ENCODE measurements around the gene MAP4K3.

Gene MAP4K3

GRCh38 chr2:39479053-39479670, 42.1 kb upstream of the MAP4K3 start:
- TF ChIP-seq ZNF70 (CRISPR knock-in tag; IDR thresholded peaks at IDR 0.05) (no peak), ZFP3 (CRISPR knock-in tag; IDR thresholded peaks at IDR 0.05) (no peak), BACH2 (CRISPR knock-in tag; IDR thresholded peaks at IDR 0.05; ENCODE audit: borderline replicate concordance) (no peak), TSHZ2 (CRISPR knock-in tag; IDR thresholded peaks at IDR 0.05) (no peak), ISL1 (CRISPR knock-in tag; IDR thresholded peaks at IDR 0.05) (no peak), SNAI2 (CRISPR knock-in tag; IDR thresholded peaks at IDR 0.05) (no peak), ARNTL (CRISPR knock-in tag; IDR thresholded peaks at IDR 0.05; ENCODE audit: borderline replicate concordance, low read depth) (no peak), CREB5 (CRISPR knock-in tag; IDR thresholded peaks at IDR 0.05; ENCODE audit: low read depth) (no peak), ZC3H10 (CRISPR knock-in tag; IDR thresholded peaks at IDR 0.05) (no peak)
- ATAC-seq: no peak

- TF ChIP-seq BACH2 (CRISPR knock-in tag; IDR thresholded peaks at IDR 0.05; ENCODE audit: borderline replicate concordance): no peak
- no peak for TF ChIP-seq PATZ1 (CRISPR knock-in tag; IDR thresholded peaks at IDR 0.05; ENCODE audit: borderline replicate concordance)
- TF ChIP-seq ESRRG (CRISPR knock-in tag; IDR thresholded peaks at IDR 0.05): no peak
- TF ChIP-seq CSDC2 (CRISPR knock-in tag; IDR thresholded peaks at IDR 0.05): no peak
- TF ChIP-seq ZNF8 (CRISPR knock-in tag; IDR thresholded peaks at IDR 0.05): no peak
- TF ChIP-seq TOX (CRISPR knock-in tag; IDR thresholded peaks at IDR 0.05; ENCODE audit: borderline replicate concordance): no peak
- TF ChIP-seq POU6F1 (CRISPR knock-in tag; IDR thresholded peaks at IDR 0.05; ENCODE audit: borderline replicate concordance, low read depth): no peak
- ATAC-seq: no peak
These were observed 39.4 kb upstream of the MAP4K3 start for GRCh38 chr2:39476524-39476923.

GRCh38 chr2:39475006-39475405, 37.9 kb upstream of the MAP4K3 start:
- no peak for ATAC-seq
- TF ChIP-seq ZC3H10 (CRISPR knock-in tag; IDR thresholded peaks at IDR 0.05) (no peak), OSR1 (CRISPR knock-in tag; IDR thresholded peaks at IDR 0.05) (no peak)

- ATAC-seq: no peak; the same call in 2 of the 3 replicates
- no peak for TF ChIP-seq BACH2 (CRISPR knock-in tag; IDR thresholded peaks at IDR 0.05; ENCODE audit: borderline replicate concordance)
- TF ChIP-seq PPARA (CRISPR knock-in tag; IDR thresholded peaks at IDR 0.05; ENCODE audit: borderline replicate concordance): no peak
- no peak for TF ChIP-seq ZFP3 (CRISPR knock-in tag; IDR thresholded peaks at IDR 0.05)
- TF ChIP-seq ARNTL (CRISPR knock-in tag; IDR thresholded peaks at IDR 0.05; ENCODE audit: borderline replicate concordance, low read depth): no peak
- no peak for TF ChIP-seq ZFP30 (CRISPR knock-in tag; IDR thresholded peaks at IDR 0.05)
- no peak for TF ChIP-seq POU6F1 (CRISPR knock-in tag; IDR thresholded peaks at IDR 0.05; ENCODE audit: borderline replicate concordance, low read depth)
- TF ChIP-seq CREB5 (CRISPR knock-in tag; IDR thresholded peaks at IDR 0.05; ENCODE audit: low read depth): no peak
- TF ChIP-seq ZNF8 (CRISPR knock-in tag; IDR thresholded peaks at IDR 0.05): no peak
- no peak for TF ChIP-seq ZNF70 (CRISPR knock-in tag; IDR thresholded peaks at IDR 0.05)
- no peak for TF ChIP-seq TOX (CRISPR knock-in tag; IDR thresholded peaks at IDR 0.05; ENCODE audit: borderline replicate concordance)
- TF ChIP-seq GLIS3 (CRISPR knock-in tag; IDR thresholded peaks at IDR 0.05): no peak
These were observed 33.5 kb upstream of the MAP4K3 start for GRCh38 chr2:39470580-39470979.
